HL-60 (cell line): ENCODE data around the gene KCNG4.

Source experiments
- DNase-seq, 2 experiments: peaks; one replicate each; pipeline ENCODE4 v3.0.0-alpha.2; 2010 to 2020; ENCODE audit warnings: low read depth in 1 of 2, low spot score in 1 of 2
- H3K27ac ChIP-seq: fragments of 250-450 bp; sonication (Bioruptor Pico); replicated peaks from 2 replicates; pipeline ENCODE4 v1.5.1; 2020; ENCODE audit warnings: mild to moderate bottlenecking, moderate library complexity
- H3K27me3 ChIP-seq: fragments of 250-450 bp; sonication (Bioruptor Pico); 2 replicates; pipeline ENCODE4 v1.5.1; 2021; ENCODE audit warnings: mild to moderate bottlenecking, moderate library complexity; ENCODE audit not compliant: insufficient read depth, poor library complexity, severe bottlenecking
- H3K4me3 ChIP-seq: replicated peaks from 2 replicates; pipeline ENCODE4 v1.5.1; 2011; ENCODE audit warnings: mild to moderate bottlenecking, control low read depth, low read length; ENCODE audit not compliant: insufficient read depth
- CTCF ChIP-seq: IDR thresholded peaks from one replicate; pipeline ENCODE4 v1.5.1; 2011; ENCODE audit warnings: low read length, control low read depth, inconsistent platforms; ENCODE audit not compliant: insufficient read depth
- GABPA ChIP-seq: IDR thresholded peaks from 2 replicates; pipeline ENCODE4 v1.6.1; 2012; ENCODE audit warnings: low read depth
- POLR2AphosphoS5 ChIP-seq: IDR thresholded peaks from 2 replicates; pipeline ENCODE4 v1.6.1; 2012; ENCODE audit warnings: low read depth
- REST ChIP-seq: IDR thresholded peaks from 2 replicates; pipeline ENCODE4 v1.6.1; 2012; ENCODE audit warnings: low read depth; ENCODE audit not compliant: insufficient replicate concordance
- SPI1 ChIP-seq: IDR thresholded peaks from 2 replicates; pipeline ENCODE4 v1.6.1; 2012; ENCODE audit warnings: low read depth, mild to moderate bottlenecking, borderline replicate concordance
- long read RNA-seq: library from polyadenylated mRNA; unstranded; transcript quantifications from one replicate; pipeline ENCODE4 v2.0.0, GENCODE V29; 2020

Gene KCNG4
- long read RNA-seq, result 0 reads

- TF ChIP-seq POLR2AphosphoS5 (no peak), SPI1 (no peak), REST (no peak), CTCF (no peak), GABPA (no peak)
- no peak within 1 kb of the TSS for H3K27ac ChIP-seq
- H3K4me3 ChIP-seq, result no peak within 1 kb of the TSS
- DNase-seq, result no peak
- H3K27me3 ChIP-seq, result no peaks in the 10 kb centered on the region
Observed at GRCh38 chr16:84239909-84240308, at the start of gene KCNG4. KCNG4 (minus strand) TSS chr16:84240012; CDS start chr16:84237485, 2,527 bp downstream.

- Histone ChIP-seq H3K27me3 (peaks cover under 1% of the 10 kb centered on the region), H3K4me3 (no peak overlapping the region), H3K27ac (no peak overlapping the region)
- TF ChIP-seq SPI1, result no peak
- TF ChIP-seq REST, result no peak
- no peak for TF ChIP-seq GABPA
- TF ChIP-seq POLR2AphosphoS5, result no peak
- TF ChIP-seq CTCF, result no peak
- DNase-seq, result no peak
Observed at GRCh38 chr16:84288902-84289301, 49.1 kb upstream of the KCNG4 start.

GRCh38 chr16:84286578-84287240, 46.9 kb upstream of the KCNG4 start:
- TF ChIP-seq REST, result no peak
- TF ChIP-seq GABPA, result no peak
- TF ChIP-seq SPI1, result no peak
- no peak for TF ChIP-seq POLR2AphosphoS5
- TF ChIP-seq CTCF, result no peak
- H3K27ac ChIP-seq, result no peak overlapping the region
- no peak for DNase-seq
- H3K27me3 ChIP-seq, result no peaks in the 10 kb centered on the region
- H3K4me3 ChIP-seq, result no peak overlapping the region
